ENCODE results near the gene SLC41A3.
"Not testable (repeated sequence)": the region's sequence is repeated elsewhere in the genome, so short reads cannot be mapped to it uniquely, and the experiment has no call there.

SLC41A3 gene

DNA sequence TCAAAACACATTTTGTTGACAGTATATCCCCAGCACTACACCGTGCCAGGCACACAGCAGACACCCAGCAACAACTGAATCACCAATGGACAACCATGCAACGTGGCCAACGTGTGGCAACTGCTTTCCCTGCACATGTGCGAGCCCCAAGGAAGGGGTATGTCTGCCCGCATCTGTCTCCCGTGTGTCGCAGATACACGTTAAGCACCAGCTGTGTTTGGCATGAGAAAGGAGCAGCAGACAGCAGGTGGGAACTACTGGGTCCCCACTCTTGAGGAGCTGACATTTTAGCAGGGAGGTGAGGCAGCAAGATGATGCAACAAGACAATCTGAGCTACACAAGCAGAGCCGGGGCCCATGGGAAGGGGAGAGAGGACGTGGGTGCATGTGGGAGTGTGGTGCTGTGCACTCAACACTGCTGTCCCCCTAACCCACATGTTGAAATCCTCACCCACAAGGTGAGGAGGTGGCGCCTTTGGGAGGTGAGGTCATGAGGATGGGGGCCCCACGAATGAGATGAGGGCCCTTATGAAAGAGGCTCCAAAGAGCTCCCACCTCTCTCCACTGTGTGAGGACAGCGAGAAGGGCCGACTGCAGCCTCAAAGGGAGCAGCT, 58.7 kb downstream of the SLC41A3 start:
- no peak for DNase-seq

DNA sequence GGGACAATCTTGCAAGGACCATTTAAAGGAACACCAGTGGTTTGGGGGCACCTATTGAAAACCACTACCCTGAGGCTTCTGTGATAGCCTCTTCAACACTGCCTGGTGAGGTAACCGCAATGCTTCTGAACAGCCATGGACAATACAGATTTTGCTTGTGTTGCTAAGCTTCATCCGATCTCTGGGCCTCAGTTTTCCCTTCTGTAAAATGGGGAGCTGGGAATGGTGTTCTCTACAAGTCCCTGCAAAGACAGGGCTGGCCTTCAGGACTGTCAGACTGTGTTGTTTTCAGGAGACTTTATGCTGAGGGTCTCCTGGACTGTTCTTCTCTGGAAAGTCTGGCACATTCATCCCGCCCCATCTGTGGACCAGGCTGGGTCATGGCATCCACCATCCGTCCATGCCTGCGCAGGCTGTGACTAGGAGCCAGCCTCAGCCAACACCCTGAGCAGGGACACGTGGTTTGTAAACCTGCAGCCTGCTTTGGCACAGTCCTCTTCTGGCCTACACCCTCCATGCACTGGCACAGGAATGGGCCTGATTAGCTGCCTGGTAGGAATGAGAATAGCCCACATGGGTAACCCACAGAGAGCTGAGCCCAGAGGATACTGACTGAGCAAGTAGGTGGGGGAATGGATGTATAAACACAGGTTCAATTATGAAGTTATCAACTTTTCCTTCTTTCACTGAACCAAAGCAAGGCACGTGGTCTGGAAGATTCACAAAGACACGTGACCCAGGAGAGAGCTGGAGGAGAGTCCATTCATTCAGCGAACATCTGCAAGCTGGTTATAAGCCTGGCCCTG, 59.7 kb downstream of the SLC41A3 start:
- DNase-seq: no peak

DNA sequence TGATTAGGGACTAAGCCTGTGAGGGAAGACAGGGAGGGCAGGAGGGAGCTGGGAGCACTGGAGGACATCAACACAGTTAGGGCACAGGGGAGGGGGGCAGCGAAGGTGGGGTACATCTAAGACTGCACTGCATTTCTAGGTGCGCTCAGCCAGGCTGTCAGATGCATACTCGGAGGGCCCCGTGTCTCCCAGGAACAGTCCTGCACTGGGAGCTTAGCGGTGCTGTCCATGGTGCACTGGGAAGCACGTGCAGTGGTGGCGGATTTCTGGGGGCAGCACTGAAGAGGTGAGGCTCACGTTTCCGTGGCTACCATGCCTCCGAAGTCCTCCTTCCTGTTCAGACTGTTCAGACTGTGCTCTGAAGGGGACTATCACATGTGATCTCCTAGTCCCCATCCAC, 60.5 kb downstream of the SLC41A3 start:
- no peak for DNase-seq

DNA sequence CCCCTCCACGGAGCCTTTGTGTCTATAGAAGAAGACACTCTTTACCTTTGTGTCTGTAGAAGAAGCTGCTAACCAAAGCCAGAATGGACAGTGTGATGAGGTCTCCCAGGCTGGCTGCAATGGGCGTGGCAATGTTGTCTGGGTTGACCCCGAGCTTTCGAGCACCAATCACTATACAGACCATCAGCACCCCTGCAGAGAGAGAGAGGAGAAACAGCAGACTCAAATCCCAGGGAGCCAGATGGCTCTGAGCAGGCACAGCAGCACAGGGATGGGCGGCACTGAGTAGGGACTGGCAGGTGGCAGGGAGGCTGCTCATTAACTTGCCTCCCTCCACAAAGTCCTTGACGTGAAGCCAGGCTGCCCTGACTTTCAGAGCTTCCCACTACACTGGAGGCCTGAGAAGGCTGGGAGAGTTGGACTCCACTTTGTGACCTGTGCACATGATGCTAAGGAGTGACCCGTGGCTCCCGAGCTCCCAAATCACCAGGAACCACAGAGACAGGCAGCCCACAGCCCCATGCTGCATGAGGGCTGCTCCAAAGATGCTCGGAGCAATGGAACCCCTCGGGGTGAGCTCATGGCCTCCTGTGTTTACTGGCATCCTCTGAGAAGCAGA, 61.1 kb downstream of the SLC41A3 start:
- DNase-seq: no peak

DNA sequence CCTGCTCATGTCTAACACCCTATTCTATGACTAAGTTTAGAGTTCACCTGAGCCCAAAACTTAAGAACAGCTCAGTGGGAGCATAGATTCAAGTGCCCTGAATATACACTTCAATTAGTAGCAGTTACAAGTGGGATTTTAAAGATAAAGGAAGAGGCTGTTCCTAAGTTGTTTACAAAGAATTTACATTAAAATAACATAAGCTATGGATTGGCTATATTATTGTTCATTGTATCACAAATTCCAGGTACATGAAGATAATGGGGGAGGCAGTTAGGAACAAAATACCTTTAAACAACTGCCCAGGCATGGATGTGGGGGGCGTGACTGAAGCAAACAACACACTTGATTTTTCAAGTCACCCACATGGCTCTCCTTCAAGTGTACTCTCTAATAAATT, 62.2 kb downstream of the SLC41A3 start:
- no peak for DNase-seq

DNA sequence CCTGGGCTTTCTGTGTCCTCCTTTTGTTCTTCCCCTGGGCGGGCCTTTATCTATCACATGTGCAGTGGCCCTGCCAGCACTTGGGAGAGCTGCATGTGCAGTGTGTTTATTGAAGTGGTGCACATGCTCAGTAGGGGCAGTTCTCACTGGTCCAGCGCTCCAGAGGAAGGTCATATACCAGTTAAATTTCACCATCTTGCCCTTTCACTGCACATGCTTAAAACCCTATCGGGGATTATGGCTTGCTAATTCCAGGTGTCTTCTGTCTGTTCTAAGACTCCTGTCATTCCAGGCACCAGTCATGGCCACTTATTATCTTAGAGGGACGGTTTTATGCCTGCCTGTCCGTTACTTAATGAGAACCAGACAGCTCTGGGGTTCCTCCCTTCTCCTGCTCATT, 62.7 kb downstream of the SLC41A3 start:
- DNase-seq: no peak

DNA sequence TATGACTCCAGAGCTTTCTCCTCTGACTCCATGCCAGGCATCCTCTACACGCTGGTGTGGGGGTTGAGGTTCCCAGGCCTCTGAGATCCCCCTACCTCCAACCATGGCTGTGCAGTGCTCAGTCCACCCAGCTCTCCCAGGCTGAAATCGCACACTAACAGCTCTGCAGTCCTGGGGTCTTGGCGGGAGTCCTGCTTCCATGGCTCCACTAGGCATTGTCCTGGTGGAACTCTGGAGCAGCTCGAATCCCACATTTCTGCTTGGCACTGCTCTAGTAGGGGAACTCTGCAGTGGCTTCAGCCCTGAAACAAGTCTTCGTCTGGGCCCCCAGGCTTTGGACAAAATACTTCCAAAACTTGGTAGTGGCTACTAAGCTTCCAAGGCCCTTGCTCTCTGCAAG, 64.2 kb downstream of the SLC41A3 start:
- DNase-seq: no peak

DNA sequence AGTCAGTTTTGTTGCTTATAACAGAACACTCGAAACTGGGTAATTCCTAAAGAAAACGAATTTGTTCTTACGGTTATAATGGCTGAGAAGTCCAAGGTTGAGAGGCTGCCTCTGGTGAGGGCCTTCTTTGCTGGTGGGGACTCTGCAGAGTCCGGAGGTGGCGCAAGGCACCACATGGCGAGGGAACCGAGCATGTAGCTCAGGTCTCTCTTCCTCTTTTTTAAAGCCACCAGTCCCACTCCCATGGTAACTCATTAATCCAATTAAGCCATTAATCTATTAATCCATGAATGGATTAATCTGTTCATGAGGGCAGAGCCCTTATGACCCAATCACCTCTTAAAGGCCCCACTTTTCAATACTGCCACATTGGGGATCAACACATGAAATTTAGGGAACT, 64.9 kb downstream of the SLC41A3 start:
- DNase-seq: no peak

DNA sequence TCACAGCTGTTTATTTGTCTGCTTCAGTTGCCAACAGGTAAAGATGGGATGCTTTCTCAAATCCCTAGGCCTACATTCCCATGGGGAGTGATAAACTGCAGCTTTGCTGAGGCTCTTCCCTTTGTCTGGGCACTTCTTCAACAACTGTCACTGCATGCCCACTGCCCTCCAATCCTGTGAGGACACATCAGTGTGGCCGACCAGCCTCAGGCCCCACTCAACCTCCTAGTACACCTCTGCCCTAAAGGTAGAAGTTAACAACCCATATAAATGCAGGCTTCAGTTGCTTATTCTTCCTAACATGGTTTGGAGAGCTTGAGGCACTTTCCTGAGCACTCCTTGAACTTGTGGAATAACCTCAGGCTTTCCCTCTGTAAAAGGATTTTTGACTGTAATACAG, 65.4 kb downstream of the SLC41A3 start:
- DNase-seq: no peak

DNA sequence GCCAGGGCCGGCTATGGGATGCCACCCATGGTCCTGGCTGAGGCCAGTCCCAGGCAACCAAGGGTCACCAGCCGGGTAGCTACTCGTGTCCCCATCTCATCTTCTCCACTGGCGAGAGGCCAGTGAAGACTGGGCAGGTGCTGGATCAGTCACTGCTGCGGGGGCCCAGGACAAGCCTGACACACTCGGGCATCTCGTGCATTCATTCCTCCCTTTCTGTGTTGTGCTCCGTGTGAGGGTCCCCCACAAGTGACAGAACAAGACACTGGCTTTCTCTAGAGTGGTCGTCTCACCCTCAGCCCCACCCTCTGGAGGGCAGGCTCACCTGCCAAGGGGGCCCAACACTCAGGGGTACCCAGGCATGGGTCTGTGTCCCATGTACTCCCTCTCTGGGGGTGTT, 66.6 kb downstream of the SLC41A3 start:
- no peak for DNase-seq

DNA sequence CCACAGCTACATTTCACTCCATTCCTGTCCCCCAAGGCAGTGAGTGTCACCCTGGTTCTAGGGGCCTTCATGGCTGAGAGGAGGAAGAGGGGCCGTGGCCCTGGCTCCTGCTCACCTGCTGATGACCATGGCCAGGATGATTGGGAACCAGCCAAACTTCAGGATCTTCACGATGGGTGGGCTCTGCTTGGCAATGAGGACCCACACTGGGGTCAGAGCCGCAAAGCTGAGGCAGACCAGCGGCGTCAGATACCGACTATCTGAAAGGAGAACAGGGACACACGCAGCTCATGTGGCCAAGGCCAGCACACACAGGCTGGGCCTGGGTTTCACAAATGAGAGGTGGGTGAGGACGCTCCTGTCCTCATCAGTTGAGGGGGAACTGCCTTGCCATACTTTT, 67.3 kb downstream of the SLC41A3 start:
- DNase-seq: no peak

DNA sequence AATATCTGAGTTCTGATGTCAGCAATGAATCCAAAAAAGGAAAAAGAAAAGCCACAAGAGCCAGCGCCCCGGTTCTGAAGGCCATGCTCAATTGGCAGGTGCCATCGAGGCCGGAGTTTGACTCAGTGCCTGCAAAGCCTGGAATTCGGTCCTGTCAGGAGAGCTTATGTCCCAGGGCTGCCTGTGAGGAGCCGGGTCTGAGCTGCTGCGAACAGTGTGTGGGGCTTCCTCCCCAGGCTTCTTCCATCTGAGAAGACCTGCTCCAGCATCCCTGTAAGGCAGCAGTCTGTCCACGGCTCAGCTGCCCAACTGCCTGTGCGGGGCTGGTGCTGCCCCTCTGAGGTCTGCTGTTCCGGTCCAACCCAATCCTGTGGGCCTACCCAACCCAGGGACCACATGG, 68.8 kb downstream of the SLC41A3 start:
- DNase-seq: no peak

DNA sequence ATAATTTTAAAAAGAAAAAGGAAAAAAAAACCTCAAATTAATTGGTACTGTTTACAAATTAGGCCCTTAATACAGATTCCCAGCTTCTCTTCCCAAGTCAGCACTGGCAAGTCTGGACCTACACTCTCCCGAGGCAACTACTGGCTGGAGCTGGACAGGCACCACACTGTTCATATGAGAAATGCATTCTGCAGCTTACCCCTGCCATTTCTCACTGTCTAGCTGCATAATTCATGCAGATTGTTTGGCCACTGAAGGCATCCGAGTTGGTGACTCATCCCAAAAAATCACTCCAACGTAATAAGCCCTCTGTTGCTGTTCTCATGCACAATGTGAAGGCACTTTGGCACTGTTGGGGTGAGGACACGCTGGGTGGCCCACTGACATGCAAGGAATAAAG, 69.7 kb downstream of the SLC41A3 start:
- no peak for DNase-seq

DNA sequence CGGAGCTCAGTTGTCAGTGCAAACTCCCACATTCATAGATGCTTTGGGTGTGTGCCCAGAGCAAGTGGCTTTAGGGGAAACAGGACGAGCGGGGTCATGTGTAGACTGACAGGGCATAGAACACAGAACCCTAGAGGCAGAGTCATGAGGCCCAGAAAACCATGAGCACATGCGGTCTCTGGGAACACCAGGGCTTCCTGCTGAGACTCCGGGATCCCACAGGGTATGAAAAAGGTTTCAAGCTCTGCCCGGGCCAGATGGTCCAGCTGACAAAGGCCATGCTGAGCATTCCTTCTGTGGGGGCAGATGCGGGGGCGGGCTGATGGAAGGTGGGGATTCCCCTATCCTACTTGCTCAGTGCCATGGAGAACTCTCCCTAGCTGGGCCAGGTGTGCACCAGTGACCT, 70.2 kb downstream of the SLC41A3 start:
- no peak for DNase-seq

DNA sequence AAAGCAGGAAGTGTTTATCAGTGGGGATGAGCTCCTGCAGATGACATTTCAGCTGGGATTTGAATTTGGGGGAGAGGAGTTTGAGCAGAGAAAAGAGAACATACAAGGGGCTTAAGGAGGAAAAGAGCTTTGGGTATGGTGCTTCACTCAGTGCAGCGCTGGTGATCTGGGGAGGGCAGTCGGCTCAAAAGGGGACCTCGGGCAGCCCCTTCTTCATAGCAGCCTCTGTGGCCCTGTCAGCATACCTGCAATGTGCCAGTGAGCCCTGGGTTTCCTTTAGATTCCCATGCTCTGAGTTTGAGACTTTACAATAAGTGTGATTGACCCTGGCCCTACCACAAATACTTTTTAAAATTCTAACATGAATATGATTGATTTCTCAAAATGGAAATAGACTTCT, 74.7 kb downstream of the SLC41A3 start:
- no peak for DNase-seq

DNA sequence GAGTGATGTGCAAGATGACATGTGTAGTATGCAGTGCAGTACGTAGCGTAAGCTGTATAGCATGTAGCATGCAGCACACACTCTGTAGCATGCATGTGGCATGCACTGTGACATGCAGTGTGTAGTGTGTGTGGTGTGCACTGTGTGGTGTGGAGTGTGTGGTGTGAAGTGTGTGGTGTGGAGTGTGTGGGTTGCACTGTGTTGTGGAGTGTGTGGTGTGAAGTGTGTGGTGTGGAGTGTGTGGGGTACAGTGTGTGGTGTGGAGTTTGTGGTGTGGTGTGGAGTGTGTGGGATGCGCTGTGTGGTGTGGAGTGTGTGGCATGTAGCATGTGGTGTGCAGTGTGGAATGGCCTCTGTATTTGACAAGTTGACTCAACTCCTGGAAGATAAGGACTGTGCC, 75.7 kb downstream of the SLC41A3 start:
- no peak for DNase-seq

DNA sequence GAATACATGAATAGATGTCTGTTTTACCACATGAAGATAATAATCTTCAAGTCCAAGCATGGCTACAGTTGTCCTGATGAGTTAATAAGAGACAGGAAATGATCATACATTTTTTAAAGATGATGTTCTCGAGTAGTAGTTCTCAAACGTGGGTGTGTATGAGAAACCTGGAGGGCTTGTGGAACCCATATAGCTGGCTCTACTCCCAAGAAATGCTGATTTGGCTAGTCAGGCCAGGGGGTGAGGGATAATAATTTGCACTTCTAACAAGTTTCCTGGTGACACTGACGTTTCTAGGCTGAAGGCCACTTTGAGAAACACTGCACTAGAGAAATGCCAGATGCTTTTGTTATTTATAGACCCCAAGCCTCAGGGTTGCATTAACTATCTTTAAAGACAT, 78.0 kb downstream of the SLC41A3 start:
- DNase-seq: no peak

DNA sequence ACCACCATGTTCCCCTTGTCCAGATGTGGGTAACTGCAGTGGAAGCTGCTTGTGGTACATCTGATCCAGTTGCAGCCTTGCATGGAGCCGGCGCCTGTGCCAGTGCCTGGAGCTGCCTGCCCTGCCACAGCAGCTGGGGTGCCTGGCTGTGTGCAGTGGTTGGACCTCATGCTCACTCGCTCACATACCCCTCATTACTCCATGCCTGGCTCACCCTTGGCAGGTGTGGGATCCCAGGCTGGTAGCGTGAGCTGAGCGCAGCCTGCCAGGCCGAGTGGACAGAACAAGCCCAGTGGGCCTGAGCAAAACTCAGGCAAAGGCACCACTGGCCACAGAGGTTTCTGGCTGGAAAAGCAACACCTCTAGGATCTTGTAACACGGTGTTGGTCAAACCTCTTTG, 79.2 kb downstream of the SLC41A3 start:
- DNase-seq: no peak

DNA sequence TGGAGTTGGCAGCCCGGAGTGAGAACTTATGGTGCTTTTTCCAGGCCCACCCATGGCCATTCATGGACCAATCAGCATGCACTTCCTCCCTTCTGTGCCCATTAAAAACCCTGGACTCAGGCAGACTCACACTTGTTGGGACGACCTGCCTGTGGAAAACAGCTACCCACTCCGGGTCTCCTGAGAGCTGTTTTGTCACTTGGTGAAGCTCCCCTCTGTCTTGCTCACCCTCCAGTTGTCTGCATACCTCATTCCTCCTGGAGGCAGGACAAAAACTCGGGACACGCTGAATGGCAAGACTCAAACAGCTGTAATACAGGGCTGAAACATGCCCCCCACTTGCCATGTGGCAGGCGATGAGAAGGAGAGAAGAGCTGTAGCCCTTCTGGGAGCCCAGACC, 79.7 kb downstream of the SLC41A3 start:
- DNase-seq: no peak

DNA sequence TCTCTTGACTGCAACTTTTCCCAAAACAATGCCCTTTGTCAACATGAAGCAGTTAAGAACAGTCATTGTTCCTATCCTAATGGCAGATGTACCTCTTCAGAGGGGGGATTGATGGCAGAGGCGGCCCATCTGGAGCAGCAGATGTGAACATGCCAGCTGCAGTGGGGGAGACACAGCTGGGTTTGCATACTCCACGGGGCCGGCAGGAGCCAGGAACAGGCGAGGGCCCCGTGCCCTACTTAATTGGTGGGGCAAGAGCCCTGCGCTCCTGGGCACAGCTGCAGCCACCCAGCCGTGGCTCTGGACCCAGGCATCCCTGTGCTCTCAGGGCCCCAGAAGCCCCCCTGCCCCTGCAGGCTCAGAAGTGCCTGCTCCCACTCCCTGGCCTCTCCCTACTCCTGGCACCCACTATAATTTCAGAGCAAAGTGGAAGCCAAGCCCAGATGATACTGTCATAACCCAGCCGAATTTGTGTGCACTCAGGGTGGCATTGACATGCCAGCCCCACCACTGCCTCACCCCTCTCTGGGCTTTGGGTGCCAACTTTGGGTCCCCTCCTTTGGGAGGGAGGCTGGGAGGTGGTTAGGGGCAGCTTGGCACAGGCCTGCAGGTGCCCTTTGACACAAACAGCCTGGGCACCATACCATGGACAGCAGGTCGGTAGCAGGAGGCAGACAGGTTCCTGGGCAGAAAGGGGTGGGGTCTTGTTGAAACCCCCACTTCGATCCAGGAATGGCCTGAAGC, 80.3 kb downstream of the SLC41A3 start:
- no peak for DNase-seq

DNA sequence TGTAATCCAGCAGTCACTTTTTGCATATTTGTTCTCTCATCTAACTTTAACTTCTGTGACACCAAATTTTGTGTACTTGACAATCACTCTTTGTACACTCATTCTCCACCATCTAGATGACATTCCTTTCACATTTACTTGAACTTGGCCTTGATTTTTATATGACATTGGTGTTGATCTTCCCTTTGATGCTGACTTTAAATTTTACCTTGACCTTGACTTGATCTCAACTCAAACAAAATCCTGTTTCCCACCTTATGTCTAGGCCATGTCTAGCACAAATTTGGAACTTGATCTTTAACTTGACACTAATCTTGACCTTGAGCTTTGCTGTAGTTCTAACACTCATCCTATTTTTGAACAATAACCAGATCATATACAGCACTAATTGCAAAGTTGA, 81.7 kb downstream of the SLC41A3 start:
- DNase-seq: no peak

DNA sequence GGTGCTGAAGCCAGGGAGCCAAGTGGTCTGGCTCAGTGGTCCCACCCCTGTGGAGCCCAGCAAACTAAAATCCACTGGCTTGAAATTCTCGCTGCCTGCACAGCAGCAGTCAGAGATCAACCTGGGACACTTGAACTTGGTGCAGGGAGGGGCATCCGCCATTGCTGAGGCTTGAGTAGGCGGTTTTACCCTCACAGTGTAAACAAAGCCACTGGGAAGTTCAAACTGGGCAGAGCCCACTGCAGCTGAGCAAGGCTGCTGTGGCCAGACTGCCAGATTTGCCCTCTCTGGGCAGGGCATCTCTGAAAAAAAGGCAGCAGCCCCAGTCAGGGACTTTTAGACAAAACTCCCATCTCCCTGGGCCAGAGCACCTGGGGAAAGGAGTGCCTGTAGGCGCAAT, 87.2 kb downstream of the SLC41A3 start:
- not testable (repeated sequence) for DNase-seq

DNA sequence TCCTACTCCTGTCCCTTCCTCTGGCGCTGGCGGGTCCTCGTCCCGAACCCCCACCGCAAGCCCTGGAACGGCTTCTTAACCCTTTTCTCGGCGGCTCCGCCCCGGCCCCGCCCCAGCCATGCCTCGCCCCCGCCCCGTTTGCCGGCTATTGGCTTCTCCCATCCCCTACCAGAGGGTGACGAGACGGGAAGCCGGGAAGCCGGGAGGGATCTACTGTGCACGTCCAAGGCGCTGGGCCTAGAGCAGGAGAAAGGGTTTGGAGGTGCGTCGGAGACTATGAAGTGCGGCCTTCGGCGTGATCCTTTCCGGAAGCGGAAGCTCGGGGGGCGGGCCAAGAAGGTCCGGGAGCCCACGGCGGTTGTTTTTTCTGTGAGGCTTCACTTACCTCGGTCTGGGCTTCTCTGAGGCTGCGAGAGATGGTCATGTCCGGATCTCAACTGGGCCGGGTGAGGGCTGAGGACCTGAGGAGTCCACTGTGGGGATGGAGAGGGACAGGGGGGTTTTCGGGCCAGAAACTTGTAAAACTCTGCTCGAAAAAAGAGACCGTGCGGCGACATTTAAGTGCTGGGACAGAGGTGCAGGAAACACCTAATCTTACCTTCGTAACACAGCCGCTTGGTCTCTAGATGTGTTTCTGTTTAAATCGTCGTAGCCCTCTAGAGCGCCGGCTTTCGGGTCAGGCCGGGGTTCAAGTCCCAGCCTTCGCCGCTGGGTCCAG, 93.5 kb downstream of the SLC41A3 start:
- DNase-seq: peak; percentile 65

Measured in activated CD8-positive, alpha-beta memory T cell treated with anti-CD3 and anti-CD28 coated beads, Interleukin-2, amount 50 U/mL, for 4 hours (primary cell).